ENCODE results near the gene THAP7.

Gene THAP7

DNA sequence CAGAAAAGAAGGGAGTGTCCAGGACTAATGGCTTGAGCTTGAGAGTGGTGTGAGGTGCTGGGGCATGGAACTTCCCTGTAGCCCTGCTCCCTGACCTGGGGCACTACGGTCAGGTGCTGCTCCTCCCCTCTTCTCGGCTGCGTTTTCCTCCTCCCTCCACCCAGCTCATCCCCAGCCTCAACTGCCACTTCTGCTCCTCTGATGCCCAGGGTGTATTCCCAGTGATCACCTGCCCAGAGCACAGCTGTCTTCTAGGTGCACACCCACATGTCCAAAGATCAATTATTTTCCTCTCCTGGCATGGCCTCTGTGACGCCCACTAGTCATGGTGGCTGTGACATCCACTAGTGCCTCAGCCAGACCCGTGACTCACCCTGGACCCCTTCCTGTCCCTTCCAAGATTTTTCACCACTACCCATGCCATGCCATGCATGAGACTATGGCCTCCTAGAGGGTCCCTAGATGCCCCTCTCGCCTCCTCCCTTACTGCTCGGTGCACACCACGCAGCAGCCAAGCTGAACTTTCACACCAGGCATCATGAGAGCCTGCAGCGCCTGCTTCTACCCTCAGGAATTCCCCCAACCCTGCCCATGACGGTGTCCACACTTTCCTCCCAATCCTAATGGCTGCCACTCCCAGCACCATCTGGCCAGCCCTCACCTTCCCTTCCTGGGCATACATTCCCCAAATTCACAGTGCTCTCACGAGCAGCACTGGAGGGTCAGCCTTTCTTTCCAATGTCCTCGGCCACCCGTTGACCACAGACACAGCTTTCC, 14.9 kb upstream of the THAP7 start:
- TF ChIP-seq EZH2 (IDR thresholded peaks at IDR 0.05; ENCODE audit: borderline replicate concordance, low read length): no peak
- TF ChIP-seq, protein P1, sequence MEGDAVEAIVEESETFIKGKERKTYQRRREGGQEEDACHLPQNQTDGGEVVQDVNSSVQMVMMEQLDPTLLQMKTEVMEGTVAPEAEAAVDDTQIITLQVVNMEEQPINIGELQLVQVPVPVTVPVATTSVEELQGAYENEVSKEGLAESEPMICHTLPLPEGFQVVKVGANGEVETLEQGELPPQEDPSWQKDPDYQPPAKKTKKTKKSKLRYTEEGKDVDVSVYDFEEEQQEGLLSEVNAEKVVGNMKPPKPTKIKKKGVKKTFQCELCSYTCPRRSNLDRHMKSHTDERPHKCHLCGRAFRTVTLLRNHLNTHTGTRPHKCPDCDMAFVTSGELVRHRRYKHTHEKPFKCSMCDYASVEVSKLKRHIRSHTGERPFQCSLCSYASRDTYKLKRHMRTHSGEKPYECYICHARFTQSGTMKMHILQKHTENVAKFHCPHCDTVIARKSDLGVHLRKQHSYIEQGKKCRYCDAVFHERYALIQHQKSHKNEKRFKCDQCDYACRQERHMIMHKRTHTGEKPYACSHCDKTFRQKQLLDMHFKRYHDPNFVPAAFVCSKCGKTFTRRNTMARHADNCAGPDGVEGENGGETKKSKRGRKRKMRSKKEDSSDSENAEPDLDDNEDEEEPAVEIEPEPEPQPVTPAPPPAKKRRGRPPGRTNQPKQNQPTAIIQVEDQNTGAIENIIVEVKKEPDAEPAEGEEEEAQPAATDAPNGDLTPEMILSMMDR (IDR thresholded peaks at IDR 0.05; ENCODE audit: low read length): no peak
- H3K27ac ChIP-seq (ENCODE audit: low read depth, low read length, poor library complexity, severe bottlenecking): no peak overlapping the region

DNA sequence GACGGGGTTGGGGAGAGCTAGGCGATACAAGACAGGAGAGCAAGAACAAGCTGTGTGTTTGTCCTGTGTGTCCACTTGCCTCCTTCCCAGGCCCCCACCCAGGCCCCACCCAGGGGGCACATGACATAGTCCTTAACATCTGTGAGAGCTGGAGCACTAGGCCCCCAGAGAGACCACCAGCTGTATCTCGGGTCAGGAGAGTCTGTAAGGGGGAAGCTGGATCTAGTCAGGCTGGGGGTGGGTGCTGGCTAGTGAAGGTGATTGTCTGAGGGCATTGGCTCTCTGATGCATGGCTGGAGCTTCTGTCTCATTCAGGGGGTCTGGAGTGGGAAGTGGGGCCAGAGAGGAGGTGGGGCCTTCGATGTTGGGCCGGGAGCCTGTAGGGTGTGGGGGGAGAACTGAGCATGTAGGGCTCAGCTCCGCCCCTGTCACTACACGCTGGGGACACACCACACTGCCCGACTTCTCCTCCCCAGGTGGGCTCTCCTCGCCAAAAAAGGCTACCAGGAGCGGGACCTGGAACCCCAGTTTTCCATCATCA, 13.6 kb upstream of the THAP7 start:
- H4K20me1 ChIP-seq (ENCODE audit: insufficient read depth, low read length): no peaks in the 10 kb centered on the region
- TF ChIP-seq, protein P1 (IDR thresholded peaks at IDR 0.05; ENCODE audit: low read length): no peak
- TF ChIP-seq EZH2 (IDR thresholded peaks at IDR 0.05; ENCODE audit: borderline replicate concordance, low read length): no peak
- H3K27me3 ChIP-seq (ENCODE audit: insufficient read depth, low read length): no peaks in the 10 kb centered on the region; the same call in 1 of the 2 replicates
- no peaks in the 10 kb centered on the region for H3K79me2 ChIP-seq (ENCODE audit: insufficient read depth, low read length)
- H3K4me2 ChIP-seq (ENCODE audit: low read length): no peak overlapping the region
- no peaks in the 10 kb centered on the region; the same call in 1 of the 2 replicates for H3K36me3 ChIP-seq (ENCODE audit: insufficient read depth, low read length)
- no peaks in the 10 kb centered on the region for H3K9me3 ChIP-seq (ENCODE audit: low read length)
- H3K27ac ChIP-seq (ENCODE audit: low read depth, low read length, poor library complexity, severe bottlenecking): no peak overlapping the region
- no peak overlapping the region for H3K4me3 ChIP-seq (ENCODE audit: low read depth, low read length, poor library complexity, severe bottlenecking)
- H3F3A ChIP-seq (ENCODE audit: insufficient read depth, low read length): no peaks in the 10 kb centered on the region
- H2AFZ ChIP-seq (ENCODE audit: low read length): no peak overlapping the region
- no peak overlapping the region for H3K9ac ChIP-seq (ENCODE audit: low read length)
- no peaks in the 10 kb centered on the region for H3K9me2 ChIP-seq (ENCODE audit: low read depth, low read length)
- H3K4me1 ChIP-seq (ENCODE audit: insufficient read depth, low read length, severe bottlenecking): peaks cover 9% of the 10 kb centered on the region

More for the DNA sequence above, 14.9 kb upstream of the THAP7 start:
- Histone ChIP-seq H3K4me2 (ENCODE audit: low read length) (no peak overlapping the region), H4K20me1 (ENCODE audit: insufficient read depth, low read length) (no peaks in the 10 kb centered on the region), H3K4me1 (ENCODE audit: insufficient read depth, low read length, severe bottlenecking) (peaks cover 9% of the 10 kb centered on the region), H3K4me3 (ENCODE audit: low read depth, low read length, poor library complexity, severe bottlenecking) (no peak overlapping the region), H2AFZ (ENCODE audit: low read length) (no peak overlapping the region), H3K9me3 (ENCODE audit: low read length) (no peaks in the 10 kb centered on the region), H3K36me3 (ENCODE audit: insufficient read depth, low read length) (no peaks in the 10 kb centered on the region; the same call in 1 of the 2 replicates), H3K27me3 (ENCODE audit: insufficient read depth, low read length) (peaks cover 4% of the 10 kb centered on the region; the same call in 1 of the 2 replicates), H3K79me2 (ENCODE audit: insufficient read depth, low read length) (no peaks in the 10 kb centered on the region), H3F3A (ENCODE audit: insufficient read depth, low read length) (no peaks in the 10 kb centered on the region), H3K9ac (ENCODE audit: low read length) (no peak overlapping the region), H3K9me2 (ENCODE audit: low read depth, low read length) (no peaks in the 10 kb centered on the region)

DNA sequence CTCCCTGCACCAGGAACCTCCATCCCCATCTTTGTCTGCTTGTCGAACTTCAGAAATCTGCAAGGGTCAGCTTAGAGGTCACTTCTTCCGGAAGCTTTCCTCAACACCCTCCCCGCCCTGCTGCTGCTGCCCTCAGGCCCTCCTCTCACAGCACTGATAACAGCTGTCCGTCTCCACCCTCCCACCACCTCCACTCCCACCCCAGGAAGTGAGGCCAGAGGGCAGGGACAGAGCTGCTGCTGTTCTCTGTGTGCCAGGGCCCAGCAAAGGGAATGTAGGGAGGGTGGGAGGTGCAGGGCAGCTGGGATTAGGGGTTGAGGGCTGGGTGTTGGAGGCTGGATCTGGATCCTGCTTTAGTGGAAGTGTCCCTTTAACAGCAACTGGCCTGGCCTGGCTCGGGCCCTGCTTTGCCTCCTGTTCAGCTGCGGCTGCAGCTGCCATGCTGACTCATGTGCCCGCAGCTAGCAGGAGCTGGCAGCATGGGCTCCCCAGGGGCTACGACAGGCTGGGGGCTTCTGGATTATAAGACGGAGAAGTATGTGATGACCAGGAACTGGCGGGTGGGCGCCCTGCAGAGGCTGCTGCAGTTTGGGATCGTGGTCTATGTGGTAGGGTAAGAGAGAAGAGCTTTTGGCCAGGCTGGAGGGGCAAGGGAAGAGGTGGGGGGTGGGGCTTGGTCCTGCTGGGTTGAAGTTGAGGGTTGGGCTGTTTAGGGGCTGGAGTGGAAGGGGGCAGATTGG, 13.0 kb upstream of the THAP7 start, which contains the start of gene P2RX6:
Gene P2RX6, plus strand, starts transcription at position 440 of the 740 bp plus-strand sequence. Its CDS starts 10 bp downstream, at position 450.
- Histone ChIP-seq H3K9me2 (ENCODE audit: low read depth, low read length) (no peaks in the 10 kb centered on the region), H3K4me3 (ENCODE audit: low read depth, low read length, poor library complexity, severe bottlenecking) (peak within 1 kb of the TSS; percentile 37), H3K79me2 (ENCODE audit: insufficient read depth, low read length) (no peaks in the 10 kb centered on the region), H4K20me1 (ENCODE audit: insufficient read depth, low read length) (no peaks in the 10 kb centered on the region), H3K36me3 (ENCODE audit: insufficient read depth, low read length) (no peaks in the 10 kb centered on the region; the same call in 1 of the 2 replicates), H3K27me3 (ENCODE audit: insufficient read depth, low read length) (no peaks in the 10 kb centered on the region; the same call in 1 of the 2 replicates), H3K9ac (ENCODE audit: low read length) (no peak within 1 kb of the TSS), H3K27ac (ENCODE audit: low read depth, low read length, poor library complexity, severe bottlenecking) (no peak within 1 kb of the TSS), H3K9me3 (ENCODE audit: low read length) (no peaks in the 10 kb centered on the region), H3K4me1 (ENCODE audit: insufficient read depth, low read length, severe bottlenecking) (peaks cover 9% of the 10 kb centered on the region), H2AFZ (ENCODE audit: low read length) (no peak within 1 kb of the TSS), H3F3A (ENCODE audit: insufficient read depth, low read length) (no peaks in the 10 kb centered on the region), H3K4me2 (ENCODE audit: low read length) (peak within 1 kb of the TSS; percentile 57)
- TF ChIP-seq EZH2 (IDR thresholded peaks at IDR 0.05; ENCODE audit: borderline replicate concordance, low read length): no peak
- TF ChIP-seq, protein P1 (IDR thresholded peaks at IDR 0.05; ENCODE audit: low read length): no peak
